COLO668 (cell line): Measurements from ENCODE around the gene KIAA1328.
"Not testable (repeated sequence)": the region's sequence is repeated elsewhere in the genome, so short reads cannot be mapped to it uniquely, and the experiment has no call there.

Experiments used
- DNase-seq: peaks from one replicate; lab custom pipeline; 2025; ENCODE audit not compliant: unreplicated experiment; lab: John Stamatoyannopoulos, UW

Gene KIAA1328

GRCh38 chr18:36828630-36829361, at the start of gene KIAA1328, which contains the start of gene TPGS2:
KIAA1328 (plus strand) TSS chr18:36829127; CDS start chr18:36829139, 12 bp downstream.
TPGS2 (minus strand) TSS chr18:36829002; CDS start chr18:36828767, 235 bp downstream.
- DNase-seq: peak; percentile 95

DNA sequence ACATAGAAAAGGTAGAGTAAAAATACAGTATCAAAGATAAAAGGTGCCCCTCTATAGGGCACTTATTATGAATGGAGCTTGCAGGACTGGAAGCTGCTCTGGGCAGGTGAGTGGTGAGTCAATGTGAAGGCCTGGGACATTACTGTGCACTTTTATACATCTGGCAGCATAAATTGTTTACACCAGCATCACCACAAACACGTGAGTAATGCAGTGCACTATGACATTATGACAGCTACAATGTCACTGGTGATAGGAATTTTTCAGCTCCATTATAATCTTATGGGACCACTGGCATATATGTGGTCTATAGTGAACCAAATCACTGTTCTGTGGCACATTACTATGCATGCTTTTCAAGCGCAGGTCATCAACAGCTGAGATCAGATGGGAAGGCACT, 48.2 kb upstream of the KIAA1328 start:
- no peak for DNase-seq

DNA sequence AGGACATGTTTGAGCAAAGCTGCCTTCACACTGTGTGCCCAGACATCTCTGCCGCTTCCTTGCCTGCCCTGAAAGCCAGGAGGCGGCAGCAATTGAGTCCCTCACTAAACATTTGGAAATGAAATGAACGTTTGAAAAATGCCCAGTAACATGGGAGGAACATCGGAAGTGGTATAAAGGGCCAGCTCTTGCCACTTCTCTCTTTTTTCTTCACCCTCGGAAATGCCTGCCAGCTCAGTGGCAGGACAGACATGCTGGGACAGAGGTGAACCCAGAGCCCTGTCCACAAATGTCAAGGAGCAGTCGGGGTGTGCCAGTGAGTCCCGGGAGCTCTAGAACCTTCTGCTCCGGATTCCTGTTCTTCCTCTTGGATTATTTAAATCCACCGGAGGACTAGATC, 46.2 kb upstream of the KIAA1328 start:
- DNase-seq: no peak

DNA sequence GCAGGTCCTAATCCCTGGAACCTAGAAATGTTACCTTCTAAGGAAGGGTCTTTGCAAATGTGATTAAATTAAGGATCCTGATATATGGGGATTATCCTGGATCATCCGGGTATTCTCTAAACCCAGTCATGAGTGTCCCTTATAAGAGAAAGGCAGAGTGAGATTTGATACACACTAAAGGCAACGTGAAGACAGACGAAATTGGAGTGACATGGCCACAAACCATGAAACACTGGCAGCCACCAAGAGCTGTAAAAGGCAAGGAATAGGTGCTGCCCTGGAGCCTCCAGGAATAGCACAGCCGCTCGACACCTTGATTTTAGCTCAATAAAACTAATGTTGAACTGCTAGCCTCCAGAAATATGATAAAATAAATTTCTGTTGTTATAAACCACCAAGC, 45.1 kb upstream of the KIAA1328 start:
- DNase-seq: no peak

DNA sequence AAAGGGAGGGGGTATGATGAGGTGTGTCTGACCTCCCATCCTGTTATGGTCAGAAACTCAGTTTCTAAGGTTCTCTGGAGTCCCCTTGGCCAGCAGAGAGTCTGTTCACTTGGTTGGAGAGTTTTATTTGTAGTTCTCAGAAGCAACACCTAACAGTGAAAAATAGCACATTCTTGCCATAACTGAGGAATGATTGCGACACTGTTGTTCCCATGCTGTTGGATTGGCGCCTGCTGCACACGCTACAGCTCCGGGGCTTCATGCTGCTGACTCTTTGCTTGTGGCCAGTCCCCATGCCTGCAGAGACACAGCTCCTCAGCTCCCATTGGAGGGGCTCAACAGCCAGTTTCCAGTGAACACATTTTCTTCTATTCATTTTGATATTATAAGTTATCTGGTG, 42.2 kb upstream of the KIAA1328 start:
- DNase-seq: no peak

DNA sequence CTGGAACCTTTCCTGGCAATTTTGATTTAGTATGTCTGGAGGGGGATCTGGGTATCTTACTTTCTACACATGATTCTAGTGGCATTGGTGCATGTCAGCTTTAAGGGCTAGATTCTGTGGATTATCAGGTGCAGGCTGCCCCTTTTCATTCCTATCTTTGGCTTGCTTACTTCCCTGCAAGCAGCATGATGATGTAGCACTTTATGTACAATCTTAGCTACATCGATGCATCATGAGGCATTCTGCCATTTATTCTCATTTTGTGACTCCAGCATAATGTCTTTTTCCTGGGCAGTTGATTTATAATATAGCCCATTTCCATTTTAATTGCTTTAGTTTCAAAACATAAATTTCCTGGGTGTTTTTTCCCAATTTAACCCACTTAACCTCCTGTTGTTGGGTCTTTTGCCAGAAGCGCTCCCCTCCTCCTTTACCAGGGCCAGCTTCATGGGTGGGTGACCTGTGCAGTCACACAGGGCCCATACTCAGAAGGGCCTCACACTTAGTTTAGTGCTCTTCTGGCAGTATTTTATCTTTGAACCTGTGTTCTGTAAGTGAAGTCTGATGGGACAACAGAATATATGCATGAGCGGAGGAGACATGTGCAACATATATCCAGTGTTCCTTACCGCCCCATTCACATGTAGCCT, 36.2 kb upstream of the KIAA1328 start:
- no peak for DNase-seq

- no peak for DNase-seq
Measured at GRCh38 chr18:36798738-36799473, 30.0 kb upstream of the KIAA1328 start.

DNA sequence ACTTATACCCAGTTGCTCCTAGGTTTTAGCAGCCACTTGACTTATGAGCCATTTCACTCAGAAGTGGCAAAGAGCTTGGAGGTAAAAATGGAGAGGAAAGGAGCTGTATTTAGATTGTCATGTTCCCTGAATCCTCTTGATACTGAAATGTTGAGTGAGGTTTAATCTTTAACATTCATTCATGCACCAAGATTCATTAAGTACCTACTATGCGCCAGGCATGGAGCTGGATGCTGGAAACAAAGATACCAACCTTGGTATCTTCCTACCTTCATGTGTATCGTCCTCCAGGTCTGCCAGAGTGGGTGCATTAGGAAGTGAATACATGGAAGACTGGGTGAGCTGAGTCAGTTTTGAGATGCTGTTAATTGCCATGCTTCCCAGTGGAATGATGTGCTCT, 23.8 kb upstream of the KIAA1328 start:
- DNase-seq: no peak

DNA sequence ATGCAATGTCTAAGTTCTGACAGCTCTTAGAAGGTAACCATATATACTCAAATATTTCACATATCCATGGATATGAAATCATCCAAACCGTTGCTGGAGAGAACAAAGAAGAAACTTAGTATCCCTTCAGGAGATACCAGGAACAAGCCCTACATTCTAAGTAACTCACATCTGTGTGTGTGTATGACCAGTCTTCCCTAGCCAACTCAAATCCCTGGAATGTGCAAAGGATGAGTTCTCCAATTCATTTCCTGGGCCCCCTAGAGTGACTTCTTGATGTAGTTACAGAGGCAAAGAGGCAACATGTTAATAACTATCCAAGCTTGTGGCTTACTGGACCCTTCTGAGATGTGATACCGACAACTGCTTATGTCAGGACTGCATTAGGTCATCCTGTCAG, 20.2 kb upstream of the KIAA1328 start:
- DNase-seq: no peak

GRCh38 chr18:36809590-36810381, 19.1 kb upstream of the KIAA1328 start:
- DNase-seq: peak; percentile 28

- DNase-seq: no peak
Measured at GRCh38 chr18:36811430-36811829, 17.5 kb upstream of the KIAA1328 start.

- DNase-seq: no peak
Measured at GRCh38 chr18:36811955-36812354, 17.0 kb upstream of the KIAA1328 start.

- no peak for DNase-seq
Measured at GRCh38 chr18:36812678-36813077, 16.2 kb upstream of the KIAA1328 start.

GRCh38 chr18:36813101-36813775, 15.7 kb upstream of the KIAA1328 start:
- DNase-seq: no peak

DNA sequence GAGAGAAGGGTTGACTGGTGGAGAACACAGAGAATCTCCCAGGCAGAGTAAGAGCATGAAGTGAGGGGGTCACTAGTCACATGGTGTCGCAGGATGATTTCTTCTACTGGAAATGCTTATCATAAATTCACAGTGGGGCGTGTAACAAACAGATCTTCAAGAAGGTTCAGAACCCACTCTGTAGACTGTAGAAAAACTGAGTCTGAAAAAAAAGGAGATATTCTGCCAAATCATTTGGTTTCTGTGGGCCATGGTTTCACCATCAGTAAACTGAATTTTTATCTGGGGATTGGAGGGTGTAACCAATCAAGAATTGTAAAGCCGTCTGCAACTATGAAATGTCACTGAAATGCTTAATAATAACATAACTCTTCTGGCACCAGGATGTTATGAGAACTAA, 15.1 kb upstream of the KIAA1328 start:
- DNase-seq: no peak

GRCh38 chr18:36814994-36815393, 13.9 kb upstream of the KIAA1328 start:
- no peak for DNase-seq

- DNase-seq: not testable (repeated sequence)
Measured at GRCh38 chr18:36816096-36816495, 12.8 kb upstream of the KIAA1328 start.

DNA sequence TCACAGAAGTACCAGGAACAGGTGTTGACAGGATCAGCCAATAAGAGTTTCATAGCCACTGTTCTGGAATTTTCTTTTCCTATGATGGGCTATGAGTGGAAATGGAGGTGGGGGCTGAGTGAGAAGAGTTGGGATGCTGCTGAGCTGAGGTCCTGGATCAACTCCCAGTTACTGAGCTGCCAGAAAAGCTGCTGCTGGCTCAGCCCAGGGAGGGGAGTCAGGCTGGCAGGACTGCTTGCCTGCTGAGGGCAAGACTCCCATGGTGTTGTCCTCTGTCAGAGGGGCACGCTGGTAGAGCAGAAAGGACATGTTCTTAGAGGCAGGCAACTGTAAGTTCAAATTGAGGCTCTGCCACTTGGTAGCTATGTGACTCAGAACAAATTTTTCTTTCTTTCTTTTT, 11.9 kb upstream of the KIAA1328 start:
- no peak for DNase-seq

DNA sequence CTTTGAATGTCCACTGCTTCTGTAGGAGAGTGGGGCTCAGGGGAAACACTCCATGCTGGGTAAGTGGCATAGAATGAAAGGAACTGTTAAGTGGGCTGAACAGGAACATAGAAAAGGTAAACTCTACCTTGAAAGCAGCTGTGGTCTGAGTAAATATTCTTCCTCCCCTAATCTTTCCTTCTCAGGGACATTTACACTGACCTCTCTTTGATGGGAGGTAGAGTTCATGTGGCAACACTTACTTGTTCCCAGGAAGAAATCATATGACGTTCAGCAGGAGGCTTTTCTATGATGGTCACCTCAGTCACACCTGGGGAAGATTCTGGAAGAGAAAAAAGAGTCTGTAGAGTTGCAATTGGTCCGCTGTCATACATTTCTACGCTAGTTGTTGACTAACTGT, 10.3 kb upstream of the KIAA1328 start:
- no peak for DNase-seq

DNA sequence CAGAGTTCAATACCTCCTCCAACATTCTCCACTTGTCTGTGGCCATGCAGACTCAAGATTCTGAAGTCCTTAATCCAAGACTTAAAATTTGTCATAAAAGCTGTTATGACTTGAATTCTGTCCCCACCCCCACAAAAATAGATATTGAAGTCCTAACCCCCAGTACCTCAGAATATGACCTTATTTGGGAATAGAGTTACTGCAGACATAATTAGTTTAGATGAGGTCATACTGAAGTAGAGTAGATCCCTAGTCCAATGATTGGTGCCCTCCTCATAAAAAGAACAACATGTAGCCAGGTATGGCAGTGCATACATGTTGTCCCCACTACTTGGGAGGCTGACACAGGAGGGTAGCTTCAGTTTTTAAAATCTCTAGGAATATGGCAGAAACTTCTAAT, 9.3 kb upstream of the KIAA1328 start:
- no peak for DNase-seq

- DNase-seq: no peak
Measured at GRCh38 chr18:36821681-36822080, 7.2 kb upstream of the KIAA1328 start.
